Left ventricle myocardium inferior (tissue), 1 donor: ENCODE data around the gene RNF123. TPM values are rescaled to one million over a fixed set of nuclear protein-coding genes. Genes with fewer than 3 reads are reported as not detected.

ENCODE experiments used
- DNase-seq: peaks from one replicate; pipeline ENCODE4 v3.0.0-alpha.2; 2020
- H3K27ac ChIP-seq: fragments of 200-600 bp; replicated peaks from 2 replicates; pipeline ENCODE4 v1.8.0; 2021
- H3K27me3 ChIP-seq: fragments of 200-600 bp; 2 replicates; pipeline ENCODE4 v1.8.0; 2021; ENCODE audit warnings: low read depth
- H3K36me3 ChIP-seq: fragments of 200-600 bp; 2 replicates; pipeline ENCODE4 v1.8.0; 2021
- H3K4me1 ChIP-seq: fragments of 200-600 bp; 2 replicates; pipeline ENCODE4 v1.8.0; 2021
- H3K4me3 ChIP-seq: fragments of 200-600 bp; 2 replicates; pipeline ENCODE4 v1.8.0; 2021; ENCODE audit warnings: mild to moderate bottlenecking, moderate library complexity
- H3K9me3 ChIP-seq: fragments of 200-600 bp; replicated peaks from 2 replicates; pipeline ENCODE4 v1.8.0; 2021
- intact Hi-C: fragments of 100-400 bp; cut with micrococcal nuclease; formaldehyde crosslinking; loops from one replicate; pipeline ENCODE4 v1.11.0; 2022
- total RNA-seq: library from RNA; stranded (reverse); fragmentation: NEBNext Ultra II Directional; extraction: Animal tissue kit (Norgen Biotek cat#: 25700); gene quantifications from one replicate; pipeline ENCODE4 v1.2.1, GENCODE V29; 2021
- TF ChIP-seq, protein P1 (sequence below): fragments of 200-600 bp; IDR thresholded peaks from 2 replicates; pipeline ENCODE4 v1.8.0; 2021; ENCODE audit warnings: antibody characterized with exemption, mild to moderate bottlenecking, borderline replicate concordance
- donor health status: DM: no; HTN: yes; CAD: no; lungs with severe emphysema.

Gene RNF123
- total RNA-seq, 1 donor from 2014 or later = 48.6 TPM

DNA sequence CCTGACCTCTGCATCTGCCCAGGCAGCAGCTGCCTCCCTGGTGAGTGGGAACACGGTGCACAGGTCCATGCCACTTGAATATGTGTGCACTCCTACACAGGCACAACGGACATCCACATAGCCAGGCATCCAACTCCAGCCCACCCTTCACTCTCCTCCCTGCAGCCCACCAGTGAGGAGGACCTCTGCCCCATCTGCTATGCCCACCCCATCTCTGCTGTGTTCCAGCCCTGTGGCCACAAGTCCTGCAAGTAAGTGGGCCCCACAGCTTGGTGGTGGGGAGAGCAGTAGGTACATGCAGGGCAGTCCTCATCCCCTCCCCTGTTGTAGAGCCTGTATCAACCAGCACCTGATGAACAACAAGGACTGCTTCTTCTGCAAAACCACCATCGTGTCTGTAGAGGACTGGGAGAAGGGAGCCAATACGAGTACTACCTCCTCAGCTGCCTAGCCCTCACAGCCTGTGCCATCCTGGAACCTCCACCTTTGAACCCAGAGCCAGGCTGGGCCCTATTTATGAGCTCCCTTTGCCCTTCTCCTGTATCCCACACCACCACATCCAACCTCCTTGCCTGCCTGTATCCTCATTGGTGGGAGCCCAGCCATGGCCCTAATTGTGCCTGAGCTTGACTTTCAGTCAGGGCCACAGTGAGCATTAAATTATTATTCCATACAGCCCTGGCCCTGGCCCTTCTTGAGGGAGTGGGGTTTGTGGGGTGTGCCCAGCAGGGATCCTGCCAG is 31.7 kb downstream of the RNF123 start:
- Histone ChIP-seq H3K27me3 (no peaks in the 10 kb centered on the region), H3K4me3 (no peak overlapping the region), H3K9me3 (no peaks in the 10 kb centered on the region), H3K27ac (no peak overlapping the region), H3K36me3 (peaks cover 36% of the 10 kb centered on the region), H3K4me1 (peaks cover 62% of the 10 kb centered on the region)
- TF ChIP-seq, protein P1, sequence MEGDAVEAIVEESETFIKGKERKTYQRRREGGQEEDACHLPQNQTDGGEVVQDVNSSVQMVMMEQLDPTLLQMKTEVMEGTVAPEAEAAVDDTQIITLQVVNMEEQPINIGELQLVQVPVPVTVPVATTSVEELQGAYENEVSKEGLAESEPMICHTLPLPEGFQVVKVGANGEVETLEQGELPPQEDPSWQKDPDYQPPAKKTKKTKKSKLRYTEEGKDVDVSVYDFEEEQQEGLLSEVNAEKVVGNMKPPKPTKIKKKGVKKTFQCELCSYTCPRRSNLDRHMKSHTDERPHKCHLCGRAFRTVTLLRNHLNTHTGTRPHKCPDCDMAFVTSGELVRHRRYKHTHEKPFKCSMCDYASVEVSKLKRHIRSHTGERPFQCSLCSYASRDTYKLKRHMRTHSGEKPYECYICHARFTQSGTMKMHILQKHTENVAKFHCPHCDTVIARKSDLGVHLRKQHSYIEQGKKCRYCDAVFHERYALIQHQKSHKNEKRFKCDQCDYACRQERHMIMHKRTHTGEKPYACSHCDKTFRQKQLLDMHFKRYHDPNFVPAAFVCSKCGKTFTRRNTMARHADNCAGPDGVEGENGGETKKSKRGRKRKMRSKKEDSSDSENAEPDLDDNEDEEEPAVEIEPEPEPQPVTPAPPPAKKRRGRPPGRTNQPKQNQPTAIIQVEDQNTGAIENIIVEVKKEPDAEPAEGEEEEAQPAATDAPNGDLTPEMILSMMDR = no peak
- intact Hi-C loops = no loop called here
- peak; percentile 14 for DNase-seq

DNA sequence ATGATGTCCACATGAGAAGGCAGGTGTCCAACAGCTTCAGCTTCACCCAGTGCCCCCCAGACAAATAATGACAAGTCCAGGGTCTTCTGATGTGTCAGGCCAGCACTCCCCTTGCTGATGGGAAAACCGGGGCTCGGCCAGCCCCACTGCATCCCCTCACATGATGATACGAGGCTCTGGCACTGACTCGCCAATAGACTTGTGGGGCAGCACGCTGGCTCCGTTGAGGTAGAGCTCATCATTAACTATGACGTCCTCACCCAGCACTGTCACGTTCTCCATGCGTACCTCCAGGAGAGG is 32.2 kb downstream of the RNF123 start:
- H3K4me1 ChIP-seq = peaks cover 62% of the 10 kb centered on the region
- no peak for DNase-seq
- TF ChIP-seq, protein P1 = no peak
- no peak overlapping the region for H3K4me3 ChIP-seq
- intact Hi-C loops = no loop called here
- H3K27me3 ChIP-seq = no peaks in the 10 kb centered on the region
- no peak overlapping the region for H3K27ac ChIP-seq
- H3K9me3 ChIP-seq = no peaks in the 10 kb centered on the region
- peaks cover 38% of the 10 kb centered on the region for H3K36me3 ChIP-seq

DNA sequence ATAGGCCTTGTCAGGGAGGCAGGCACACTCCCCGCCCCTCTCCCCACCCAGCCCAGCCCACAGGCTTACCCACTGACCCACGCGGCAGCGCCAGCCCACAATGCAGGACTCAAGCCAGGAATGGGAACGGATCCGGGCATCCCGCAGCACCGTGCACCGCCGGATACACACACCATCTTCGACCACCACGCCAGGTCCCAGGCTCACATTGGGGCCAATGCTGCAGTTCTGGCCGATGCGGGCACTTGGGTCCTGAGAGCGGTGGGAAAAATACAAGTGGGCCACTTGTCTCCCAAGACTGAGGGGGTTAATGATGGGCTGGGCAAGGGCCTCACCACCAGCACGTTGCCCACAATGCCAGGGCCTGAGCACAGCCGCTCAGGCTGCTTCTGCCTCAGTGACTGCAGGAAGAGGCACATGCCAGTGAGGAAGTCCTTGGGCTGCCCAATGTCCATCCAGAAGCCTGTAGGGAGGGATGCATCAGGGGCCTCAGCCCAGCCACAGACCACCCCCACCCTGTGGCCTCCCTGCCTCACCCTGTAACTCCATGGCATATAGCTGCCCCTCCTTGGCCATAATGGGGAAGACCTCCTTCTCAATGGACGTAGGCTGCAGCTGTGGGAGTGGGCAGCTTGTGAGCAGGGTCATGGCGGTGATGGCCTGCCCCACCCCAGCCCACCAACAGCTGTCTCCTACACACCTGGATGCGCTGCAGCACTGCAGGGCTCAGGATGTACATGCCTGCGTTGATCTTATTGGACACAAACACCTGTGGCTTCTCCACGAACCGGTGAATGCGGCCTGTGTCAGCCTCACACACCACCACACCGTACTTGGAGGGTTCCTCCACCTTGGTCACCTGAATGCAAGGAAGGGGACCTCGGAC is 32.8 kb downstream of the RNF123 start:
- H3K27me3 ChIP-seq = no peaks in the 10 kb centered on the region
- peak overlapping the region; percentile 96 for H3K27ac ChIP-seq
- peak overlapping the region; percentile 96 for H3K4me3 ChIP-seq
- intact Hi-C loops = no loop called here
- no peak for DNase-seq
- TF ChIP-seq, protein P1 = no peak
- H3K4me1 ChIP-seq = peaks cover 62% of the 10 kb centered on the region
- H3K9me3 ChIP-seq = no peaks in the 10 kb centered on the region
- H3K36me3 ChIP-seq = peaks cover 41% of the 10 kb centered on the region

DNA sequence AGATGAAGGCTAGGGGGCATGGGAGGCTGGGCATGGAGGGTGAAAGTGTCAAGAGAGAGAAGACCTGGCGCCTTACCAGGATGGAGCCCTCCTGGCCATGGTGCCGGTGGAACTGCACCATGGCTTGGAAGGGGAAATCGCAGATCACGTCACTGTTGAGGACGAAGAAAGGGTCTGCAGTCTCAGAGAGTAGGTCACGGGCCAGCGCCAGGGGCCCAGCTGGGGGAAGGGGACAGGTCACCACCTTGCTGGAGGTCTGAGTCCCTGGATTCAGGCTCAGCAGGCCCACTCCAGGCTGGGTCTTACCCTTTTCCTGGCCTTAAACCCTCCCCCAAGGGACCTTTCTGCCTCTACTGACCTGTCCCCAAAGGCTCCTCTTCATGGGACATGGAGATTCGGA is 33.5 kb downstream of the RNF123 start:
- H3K36me3 ChIP-seq = peaks cover 49% of the 10 kb centered on the region

DNA sequence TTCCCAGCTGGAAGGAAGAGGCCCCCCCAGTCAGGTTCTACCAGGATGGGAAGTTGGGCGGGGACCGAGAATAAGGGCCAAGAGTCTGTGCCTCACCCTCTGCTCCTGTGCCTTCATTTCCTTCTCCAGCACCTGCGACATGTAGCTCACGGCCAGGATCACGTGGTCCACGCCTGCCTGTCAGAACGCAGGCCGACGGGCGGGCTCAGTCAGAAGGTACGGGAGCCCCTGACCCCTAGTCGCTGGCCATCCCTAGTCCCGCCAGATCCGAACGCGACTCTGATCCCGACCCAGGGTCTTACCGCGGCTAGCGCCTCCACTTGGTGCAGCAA is 33.9 kb downstream of the RNF123 start:
- peak; percentile 51 for DNase-seq
- peak overlapping the region; percentile 96 for H3K27ac ChIP-seq
- H3K36me3 ChIP-seq = peaks cover 52% of the 10 kb centered on the region
- intact Hi-C loops = no loop called here
- TF ChIP-seq, protein P1 = no peak
- H3K4me1 ChIP-seq = peaks cover 60% of the 10 kb centered on the region
- no peaks in the 10 kb centered on the region for H3K27me3 ChIP-seq
- no peaks in the 10 kb centered on the region for H3K9me3 ChIP-seq
- peak overlapping the region; percentile 96 for H3K4me3 ChIP-seq

More for the DNA sequence above, 33.5 kb downstream of the RNF123 start:
- Histone ChIP-seq H3K4me3 (peak overlapping the region; percentile 96), H3K4me1 (peaks cover 62% of the 10 kb centered on the region), H3K27ac (peak overlapping the region; percentile 96), H3K9me3 (no peaks in the 10 kb centered on the region), H3K27me3 (no peaks in the 10 kb centered on the region)
- intact Hi-C loops = no loop called here
- DNase-seq = peak; percentile 18
- TF ChIP-seq, protein P1 = no peak
